Naive B cell (primary cell): Measurements from ENCODE around the gene ASAP2. TPM values are rescaled to one million over a fixed set of nuclear protein-coding genes. Genes with fewer than 3 reads are reported as not detected.
"Not testable (repeated sequence)": the region's sequence is repeated elsewhere in the genome, so short reads cannot be mapped to it uniquely, and the experiment has no call there.

Experiments used
- ATAC-seq, 2 donors: fragments of 150-1000 bp; cut with Tn5 transposase; 2 replicates each; pipeline ENCODE4 v1.10.0; 2021; ENCODE audit warnings: low read depth in 2 of 2, mild to moderate bottlenecking in 2 of 2, moderate library complexity in 2 of 2
- DNase-seq: peaks from one replicate; pipeline ENCODE4 v3.0.0; 2022
- H3K27ac Mint-ChIP-seq, 6 donors: one replicate each; pipeline ENCODE4 v1.8.0; 2020 to 2022; ENCODE audit warnings: mild to moderate bottlenecking in 6 of 6, mixed read lengths in 6 of 6, moderate library complexity in 5 of 6, inconsistent platforms in 2 of 6
- H3K27me3 Mint-ChIP-seq, 3 donors: one replicate each; pipeline ENCODE4 v1.8.0; 2021 to 2022; ENCODE audit warnings: mixed read lengths in 3 of 3, mild to moderate bottlenecking in 1 of 3
- H3K36me3 Mint-ChIP-seq, 2 donors: one replicate each; pipeline ENCODE4 v1.8.0; 2020 to 2022; ENCODE audit warnings: mixed read lengths in 2 of 2, inconsistent platforms in 1 of 2, mild to moderate bottlenecking in 1 of 2
- H3K4me1 Mint-ChIP-seq, 3 donors: one replicate each; pipeline ENCODE4 v1.8.0; 2020 to 2022; ENCODE audit warnings: mixed read lengths in 3 of 3, inconsistent platforms in 1 of 3, mild to moderate bottlenecking in 1 of 3, moderate library complexity in 1 of 3
- H3K4me3 Mint-ChIP-seq, 8 donors: one replicate each; pipeline ENCODE4 v1.8.0; 2020 to 2022; ENCODE audit warnings: mild to moderate bottlenecking in 8 of 8, mixed read lengths in 8 of 8, moderate library complexity in 8 of 8, inconsistent platforms in 2 of 8
- H3K9me3 Mint-ChIP-seq, 7 donors: one replicate each; pipeline ENCODE4 v1.8.0; 2020 to 2022; ENCODE audit warnings: mixed read lengths in 7 of 7, mild to moderate bottlenecking in 5 of 7, inconsistent platforms in 2 of 7, moderate library complexity in 1 of 7
- polyA plus RNA-seq, 6 donors: library from polyadenylated mRNA; unstranded; fragments of 300-500 nt; fragmentation: Illumina TruSeq; gene quantifications; one replicate each; pipeline ENCODE4 v1.2.3, GENCODE V29; 2021; ENCODE audit warnings: low read depth in 6 of 6

Gene ASAP2
- polyA plus RNA-seq, 6 donors from 2014 or later: 0.09 TPM; not detected in 5

DNA sequence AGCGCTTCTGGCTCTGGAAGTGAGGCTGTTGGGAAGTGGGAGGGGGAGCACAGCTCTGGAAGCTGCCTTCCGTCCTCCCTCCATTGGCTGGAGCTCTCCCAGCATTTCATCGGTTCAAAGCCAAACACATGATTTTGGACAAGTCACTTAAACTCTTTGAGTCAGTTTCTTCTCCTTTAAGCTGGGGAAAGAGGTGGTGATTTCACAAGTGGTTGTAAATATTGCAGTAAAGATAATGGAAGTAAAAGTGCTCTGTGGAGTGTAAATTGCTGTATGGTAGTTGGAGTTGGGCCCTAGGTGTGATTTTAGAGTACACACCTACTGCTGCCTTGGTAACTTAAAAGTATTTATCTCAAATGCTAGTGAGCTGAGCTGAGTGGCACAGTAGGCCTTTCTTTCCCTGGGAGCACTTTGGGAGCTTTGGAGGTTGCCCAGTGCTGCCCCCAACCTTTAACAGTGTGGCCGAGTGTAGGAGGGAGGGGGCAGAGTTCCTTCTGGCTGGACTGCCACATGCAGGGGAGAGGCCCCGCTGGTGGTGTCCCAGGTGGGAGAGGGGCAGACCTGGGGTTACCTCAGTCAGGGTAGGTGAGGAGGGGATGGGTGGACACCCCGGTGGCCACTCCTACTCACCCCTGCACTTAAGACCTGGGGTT is 54.7 kb downstream of the ASAP2 start:
- no peaks in the 10 kb centered on the region for H3K9me3 Mint-ChIP-seq
- ATAC-seq (no peak), DNase-seq (no peak)
- no peak overlapping the region for H3K4me3 Mint-ChIP-seq
- H3K4me1 Mint-ChIP-seq: peaks cover 4 to 12% (median 8%) of the 10 kb centered on the region in 3 donors
- no peaks in the 10 kb centered on the region for H3K36me3 Mint-ChIP-seq
- H3K27me3 Mint-ChIP-seq: peaks cover 0 to 9% (median 4%) of the 10 kb centered on the region in 3 donors
- H3K27ac Mint-ChIP-seq: peak overlapping the region in 1 of 6 donors; percentile 7

DNA sequence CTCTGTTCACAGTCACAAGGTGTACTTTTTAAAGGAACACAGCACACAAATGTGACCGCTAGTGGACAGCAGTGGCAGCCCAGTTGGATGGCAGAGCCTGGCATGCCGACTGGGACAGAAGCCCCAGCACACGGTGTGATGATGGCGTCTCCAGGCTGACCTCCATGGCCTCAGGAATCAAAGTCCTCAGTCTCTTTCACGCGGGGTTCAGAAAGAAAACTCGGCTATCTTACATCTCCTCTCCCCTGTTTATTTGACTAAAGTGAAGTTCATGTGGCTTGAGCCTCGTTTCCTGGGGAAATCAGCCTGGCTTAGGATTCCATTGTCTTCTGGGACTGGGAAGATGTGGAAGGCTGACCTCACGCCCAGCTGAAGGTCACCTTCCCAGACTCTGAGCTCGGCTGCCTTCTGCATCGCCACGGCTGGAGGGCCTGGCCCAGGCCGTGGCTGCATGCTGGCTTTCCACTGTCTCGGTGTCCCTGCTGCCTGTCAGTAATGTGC is 56.1 kb downstream of the ASAP2 start:
- no peak for DNase-seq
- peak overlapping the region in 2 of 6 donors; percentile 31 to 84 for H3K27ac Mint-ChIP-seq
- H3K9me3 Mint-ChIP-seq: no peaks in the 10 kb centered on the region
- H3K4me3 Mint-ChIP-seq: no peak overlapping the region
- peaks cover 0 to 9% (median 4%) of the 10 kb centered on the region in 3 donors for H3K27me3 Mint-ChIP-seq
- ATAC-seq: no peak
- peaks cover 4 to 12% (median 8%) of the 10 kb centered on the region in 3 donors for H3K4me1 Mint-ChIP-seq
- H3K36me3 Mint-ChIP-seq: no peaks in the 10 kb centered on the region

DNA sequence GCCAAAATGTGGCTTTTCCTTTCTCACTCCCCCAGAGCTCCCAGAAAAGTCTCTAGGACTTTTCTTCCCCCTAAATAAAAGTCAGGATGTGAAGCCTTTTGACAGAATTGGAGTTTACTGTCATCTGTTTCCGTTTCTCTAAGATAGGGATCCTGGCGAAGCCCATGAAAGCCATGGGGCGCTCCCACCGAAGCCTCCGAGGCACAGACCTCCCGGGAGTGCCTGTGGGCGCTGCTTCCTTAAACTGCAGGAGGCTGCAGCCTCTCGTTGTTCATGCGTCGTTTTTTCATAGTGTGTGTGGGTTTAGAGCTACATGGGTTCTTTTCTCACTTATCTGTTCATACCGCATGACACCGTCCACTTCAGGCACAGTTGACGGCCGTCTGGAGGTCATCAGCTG is 56.8 kb downstream of the ASAP2 start:
- Mint-ChIP-seq H3K4me1 (peaks cover 4 to 12% (median 8%) of the 10 kb centered on the region in 3 donors), H3K4me3 (no peak overlapping the region), H3K9me3 (no peaks in the 10 kb centered on the region), H3K36me3 (no peaks in the 10 kb centered on the region), H3K27me3 (peaks cover 0 to 9% (median 4%) of the 10 kb centered on the region in 3 donors), H3K27ac (peak overlapping the region in 1 of 6 donors; percentile 31)
- DNase-seq: no peak
- no peak for ATAC-seq

DNA sequence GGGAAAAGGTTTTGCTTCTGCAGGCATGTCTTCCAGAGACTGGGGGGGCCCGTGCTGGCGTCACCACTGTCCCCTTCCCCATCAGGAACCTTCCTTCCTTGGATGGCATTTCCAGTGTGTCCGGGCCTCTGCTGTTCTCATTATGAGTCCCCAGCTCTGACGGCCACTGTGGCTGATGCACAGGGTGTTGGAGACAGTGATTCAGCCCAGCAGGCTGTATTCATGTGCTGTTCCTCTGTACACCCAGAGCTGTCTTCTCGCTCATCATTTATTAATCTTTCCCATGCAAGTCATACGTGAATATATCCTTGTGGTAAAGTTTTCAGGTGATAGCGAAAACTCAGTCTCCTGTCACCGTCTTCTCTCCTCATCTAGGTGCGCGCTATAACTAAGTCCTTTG is 57.7 kb downstream of the ASAP2 start:
- Mint-ChIP-seq H3K9me3 (no peaks in the 10 kb centered on the region), H3K27ac (no peak overlapping the region), H3K27me3 (peaks cover 0 to 9% (median 4%) of the 10 kb centered on the region in 3 donors)

DNA sequence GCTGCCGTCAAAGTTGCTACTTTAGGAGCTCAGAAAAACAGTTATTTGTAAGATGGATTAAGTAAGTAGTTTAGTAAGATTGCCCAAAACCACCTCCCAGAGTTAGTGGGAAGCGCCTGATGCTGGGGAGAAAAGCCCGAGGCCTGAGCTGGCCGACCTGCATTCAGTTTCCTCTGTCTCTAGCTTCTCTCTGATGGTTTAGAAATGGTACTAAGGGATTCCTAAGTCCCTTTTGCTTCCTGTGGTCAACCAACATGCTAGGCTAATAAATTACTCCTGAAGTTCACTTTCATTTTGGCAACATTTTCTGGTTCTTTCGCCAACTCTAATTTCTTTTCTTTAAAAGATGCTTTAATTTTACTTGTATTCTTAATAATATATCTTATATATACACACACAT is 60.1 kb downstream of the ASAP2 start:
- H3K27me3 Mint-ChIP-seq: peaks cover 0 to 9% (median 4%) of the 10 kb centered on the region in 3 donors
- ATAC-seq (no peak), DNase-seq (no peak)
- H3K4me3 Mint-ChIP-seq: no peak overlapping the region
- H3K9me3 Mint-ChIP-seq: peaks cover 0 to 5% (median under 1%) of the 10 kb centered on the region in 7 donors
- H3K4me1 Mint-ChIP-seq: peaks cover 4 to 8% (median 8%) of the 10 kb centered on the region in 3 donors
- no peak overlapping the region for H3K27ac Mint-ChIP-seq
- no peaks in the 10 kb centered on the region for H3K36me3 Mint-ChIP-seq

More for the DNA sequence above, 57.7 kb downstream of the ASAP2 start:
- H3K4me1 Mint-ChIP-seq: peaks cover 4 to 8% (median 8%) of the 10 kb centered on the region in 3 donors
- ATAC-seq: no peak
- DNase-seq: no peak
- peak overlapping the region in 1 of 8 donors; percentile 53 for H3K4me3 Mint-ChIP-seq
- no peaks in the 10 kb centered on the region for H3K36me3 Mint-ChIP-seq

DNA sequence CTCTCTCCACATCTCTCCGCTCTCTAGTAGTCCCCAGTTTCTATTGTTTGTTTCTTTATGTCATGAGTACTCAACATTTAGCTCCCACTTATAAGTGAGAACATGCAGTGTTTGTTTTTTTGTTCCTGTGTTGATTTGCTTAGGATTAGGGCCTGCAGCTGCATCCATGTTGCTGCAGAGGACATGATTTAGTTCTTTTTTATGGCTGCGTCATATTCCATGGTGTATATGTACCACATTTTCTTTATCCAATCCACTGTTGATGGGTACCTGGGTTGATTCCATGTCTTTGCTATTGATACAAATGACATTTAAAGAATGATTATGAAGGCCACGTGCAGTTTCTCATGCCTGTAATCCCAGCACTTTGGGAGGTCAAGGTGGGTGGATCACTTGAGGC is 60.7 kb downstream of the ASAP2 start:
- H3K4me1 Mint-ChIP-seq, H3K9me3 Mint-ChIP-seq, H3K27ac Mint-ChIP-seq, DNase-seq, ATAC-seq, H3K36me3 Mint-ChIP-seq, H3K27me3 Mint-ChIP-seq, H3K4me3 Mint-ChIP-seq: not testable (repeated sequence)

DNA sequence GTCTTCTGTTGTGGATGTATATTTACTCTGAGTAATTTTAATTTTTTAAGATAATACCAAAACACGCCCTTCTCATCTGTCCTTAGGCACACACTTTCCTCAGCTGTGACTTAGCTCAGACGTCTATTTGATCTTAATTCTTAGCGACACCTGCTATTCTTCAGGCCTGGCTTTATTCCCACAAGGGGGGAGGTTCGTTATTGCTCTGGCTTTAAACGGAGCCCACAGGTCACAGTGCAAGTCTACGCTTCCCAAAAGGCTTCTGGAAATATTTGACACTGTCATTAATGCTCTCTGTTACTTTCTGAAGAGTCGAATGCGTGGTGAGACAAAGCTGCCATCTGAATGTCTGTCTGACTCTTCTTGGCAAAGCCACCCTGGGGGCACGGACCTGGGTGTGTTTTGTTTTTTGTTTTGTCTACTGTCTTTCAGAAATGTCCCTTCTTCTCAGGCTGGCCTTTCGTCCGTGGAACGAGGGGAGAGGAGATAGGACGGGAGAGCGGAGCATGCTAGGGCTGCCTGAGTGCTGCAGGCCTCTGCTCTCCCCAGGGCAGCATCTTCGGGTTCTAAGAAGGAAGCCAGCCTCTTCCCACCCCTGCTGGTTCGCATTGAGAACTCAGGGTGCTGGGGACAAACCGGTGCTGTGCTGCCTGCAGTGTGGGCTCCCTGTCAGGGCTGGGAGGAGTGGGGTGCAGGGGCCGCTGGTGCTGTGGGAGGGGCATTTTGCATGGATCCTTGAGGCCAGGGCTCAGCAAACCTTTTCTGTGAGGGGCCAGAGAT is 61.9 kb downstream of the ASAP2 start:
- Mint-ChIP-seq H3K27me3 (peaks cover 0 to 4% (median 3%) of the 10 kb centered on the region in 3 donors), H3K4me1 (peaks cover 3% of the 10 kb centered on the region in 3 donors)

DNA sequence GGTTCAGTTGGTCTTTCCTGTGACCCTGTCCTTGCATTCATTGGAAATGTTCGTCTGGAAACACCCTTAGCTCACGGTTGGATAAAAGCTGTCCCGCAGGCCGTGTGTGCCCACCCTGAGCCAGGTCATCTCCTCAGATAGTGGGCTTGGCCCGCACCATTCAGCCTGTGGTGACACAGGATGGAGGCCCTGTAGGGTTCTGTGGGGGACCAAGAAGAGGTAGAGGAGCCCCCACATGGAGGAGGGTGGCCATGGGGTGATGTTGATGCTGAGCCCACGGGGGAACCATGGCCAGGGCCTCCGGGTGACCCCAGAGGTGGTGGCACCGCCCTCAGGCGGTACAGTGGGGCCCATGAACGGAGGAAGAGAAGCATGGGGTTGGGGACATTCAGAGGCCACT is 62.7 kb downstream of the ASAP2 start:
- Mint-ChIP-seq H3K27me3 (peaks cover 0 to 3% (median 0%) of the 10 kb centered on the region in 3 donors), H3K9me3 (peaks cover 0 to 18% (median 5%) of the 10 kb centered on the region in 7 donors), H3K4me1 (no peaks in the 10 kb centered on the region), H3K36me3 (no peaks in the 10 kb centered on the region), H3K27ac (no peak overlapping the region), H3K4me3 (no peak overlapping the region)
- no peak for DNase-seq
- ATAC-seq: no peak

More for the DNA sequence above, 61.9 kb downstream of the ASAP2 start:
- Mint-ChIP-seq H3K4me3 (peak overlapping the region in 1 of 8 donors; percentile 35), H3K36me3 (no peaks in the 10 kb centered on the region), H3K9me3 (peaks cover 0 to 18% (median 3%) of the 10 kb centered on the region in 7 donors), H3K27ac (no peak overlapping the region)
- DNase-seq: no peak
- ATAC-seq: no peak

DNA sequence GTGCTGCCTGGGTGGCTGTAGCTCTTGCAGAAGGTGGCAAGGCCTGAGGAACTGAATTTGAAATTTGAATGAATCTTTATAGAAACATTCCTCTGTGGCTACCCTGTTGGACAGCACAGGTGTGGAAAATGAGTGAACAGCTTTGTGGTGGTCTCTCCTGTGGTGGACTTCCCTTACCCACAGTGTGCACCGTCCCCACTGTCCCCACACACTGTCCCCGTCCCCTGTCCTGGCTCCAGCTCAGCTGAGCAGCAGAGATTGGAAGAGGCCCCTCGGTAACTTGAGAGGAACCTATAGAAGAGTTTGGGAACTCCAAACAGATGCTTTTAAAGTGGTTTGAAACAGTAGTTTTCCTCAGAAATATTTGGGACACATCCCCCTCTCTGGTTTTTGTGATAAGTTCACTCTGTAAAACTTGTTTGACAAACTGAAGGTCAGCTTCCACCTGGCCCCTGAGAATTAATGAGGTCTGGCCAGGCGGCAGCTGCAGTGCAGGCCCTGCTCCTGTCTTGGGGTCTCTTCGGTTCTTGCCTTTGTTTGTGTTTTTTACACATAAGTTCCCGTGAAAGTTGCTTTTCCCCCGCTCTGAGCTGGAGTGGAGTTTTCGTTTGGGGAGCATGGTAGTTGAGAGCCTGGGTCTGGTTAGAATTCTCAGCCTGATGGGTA is 63.2 kb downstream of the ASAP2 start:
- Mint-ChIP-seq H3K27ac (no peak overlapping the region), H3K27me3 (no peaks in the 10 kb centered on the region), H3K4me3 (no peak overlapping the region), H3K36me3 (no peaks in the 10 kb centered on the region), H3K4me1 (no peaks in the 10 kb centered on the region), H3K9me3 (peaks cover 0 to 18% (median 5%) of the 10 kb centered on the region in 7 donors)
- DNase-seq: no peak
- ATAC-seq: no peak

DNA sequence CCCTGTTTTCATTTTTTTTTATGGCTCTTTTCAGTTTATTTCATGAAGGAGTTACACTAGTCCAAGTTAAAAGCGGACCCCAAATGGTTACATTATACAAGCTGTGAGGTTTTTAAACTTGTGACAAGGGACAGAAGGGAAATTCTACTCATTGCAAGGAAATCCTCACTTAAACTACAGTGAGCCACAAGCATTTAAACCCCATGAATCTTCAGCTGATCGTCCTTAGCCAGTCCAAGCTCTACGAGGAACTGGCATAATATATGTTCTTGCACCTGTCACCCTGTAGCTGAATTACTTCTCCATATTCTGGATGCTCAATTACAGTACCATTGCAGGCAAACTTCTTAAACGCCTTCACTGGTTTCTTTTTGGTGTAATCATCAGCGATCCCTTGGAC is 64.5 kb downstream of the ASAP2 start:
- H3K27me3 Mint-ChIP-seq: no peaks in the 10 kb centered on the region
- ATAC-seq: no peak

DNA sequence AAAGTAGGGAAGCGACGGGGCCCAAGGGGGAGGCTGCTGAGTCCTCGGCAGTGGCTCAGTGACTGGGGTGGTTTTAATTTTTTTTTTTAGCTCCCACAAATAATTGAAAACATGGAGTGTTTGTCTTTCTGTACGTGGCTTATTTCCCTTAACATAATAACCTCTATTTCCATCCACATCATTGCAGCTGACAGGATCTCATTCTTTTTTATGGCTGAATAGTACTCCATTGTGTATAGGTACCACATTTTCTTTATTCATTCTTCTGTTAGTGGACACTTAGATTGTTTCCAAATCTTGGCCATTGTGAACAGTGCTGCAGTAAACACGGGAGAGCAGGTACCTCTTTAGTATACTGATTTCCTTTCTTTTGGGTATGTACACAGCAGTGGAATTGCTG is 65.1 kb downstream of the ASAP2 start:
- Mint-ChIP-seq H3K9me3 (peaks cover 0 to 18% (median 5%) of the 10 kb centered on the region in 7 donors), H3K27me3 (no peaks in the 10 kb centered on the region), H3K4me3 (no peak overlapping the region), H3K27ac (no peak overlapping the region), H3K4me1 (no peaks in the 10 kb centered on the region), H3K36me3 (no peaks in the 10 kb centered on the region)
- DNase-seq (no peak), ATAC-seq (no peak)

More for the DNA sequence above, 64.5 kb downstream of the ASAP2 start:
- Mint-ChIP-seq H3K36me3 (no peaks in the 10 kb centered on the region), H3K4me1 (no peaks in the 10 kb centered on the region), H3K4me3 (no peak overlapping the region), H3K27ac (no peak overlapping the region), H3K9me3 (peaks cover 0 to 18% (median 5%) of the 10 kb centered on the region in 7 donors)
- DNase-seq: no peak

DNA sequence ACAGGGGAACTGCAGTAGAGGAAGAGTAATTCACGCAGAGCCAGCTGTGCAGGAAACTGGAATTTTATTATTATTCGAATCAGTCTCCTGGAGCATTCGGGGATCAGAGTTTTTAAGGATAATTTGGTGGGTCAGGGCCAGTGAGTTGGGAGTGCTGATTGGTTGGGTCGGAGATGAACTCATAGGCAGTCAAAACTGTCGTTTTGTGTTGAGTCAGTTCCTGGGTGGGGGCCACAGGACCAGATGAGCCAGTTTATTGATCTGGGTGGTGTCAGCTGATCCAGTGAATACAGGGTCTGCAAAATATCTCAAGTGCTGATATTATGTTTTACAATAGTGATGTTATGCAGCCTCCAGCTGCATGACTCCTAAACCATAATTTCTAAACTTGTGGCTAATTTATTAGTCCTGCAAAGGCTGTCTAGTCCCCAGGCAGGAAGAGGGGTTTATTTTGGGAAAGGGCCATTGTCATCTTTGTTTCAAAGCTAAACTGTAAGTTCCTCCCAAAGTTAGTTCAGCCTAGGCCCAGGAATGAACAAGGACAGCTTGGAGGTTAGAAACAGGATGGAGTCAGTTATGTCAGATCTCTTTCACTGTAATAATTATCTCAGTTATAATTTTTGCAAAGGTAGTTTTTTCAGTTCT is 67.0 kb downstream of the ASAP2 start:
- no peak for DNase-seq
- no peak overlapping the region for H3K27ac Mint-ChIP-seq
- no peaks in the 10 kb centered on the region for H3K36me3 Mint-ChIP-seq

More for the DNA sequence above, 67.0 kb downstream of the ASAP2 start:
- no peaks in the 10 kb centered on the region for H3K27me3 Mint-ChIP-seq
- no peaks in the 10 kb centered on the region for H3K4me1 Mint-ChIP-seq
- no peak overlapping the region for H3K4me3 Mint-ChIP-seq
- peaks cover 0 to 18% (median 5%) of the 10 kb centered on the region in 7 donors for H3K9me3 Mint-ChIP-seq
- ATAC-seq: no peak
